Measurements from ENCODE around the gene MAGED1. TPM values are rescaled to one million over a fixed set of nuclear protein-coding genes. Genes with fewer than 3 reads are reported as not detected.

The MAGED1 gene
- total RNA-seq, 1 experiment from 2014 or later: 128 TPM

DNA sequence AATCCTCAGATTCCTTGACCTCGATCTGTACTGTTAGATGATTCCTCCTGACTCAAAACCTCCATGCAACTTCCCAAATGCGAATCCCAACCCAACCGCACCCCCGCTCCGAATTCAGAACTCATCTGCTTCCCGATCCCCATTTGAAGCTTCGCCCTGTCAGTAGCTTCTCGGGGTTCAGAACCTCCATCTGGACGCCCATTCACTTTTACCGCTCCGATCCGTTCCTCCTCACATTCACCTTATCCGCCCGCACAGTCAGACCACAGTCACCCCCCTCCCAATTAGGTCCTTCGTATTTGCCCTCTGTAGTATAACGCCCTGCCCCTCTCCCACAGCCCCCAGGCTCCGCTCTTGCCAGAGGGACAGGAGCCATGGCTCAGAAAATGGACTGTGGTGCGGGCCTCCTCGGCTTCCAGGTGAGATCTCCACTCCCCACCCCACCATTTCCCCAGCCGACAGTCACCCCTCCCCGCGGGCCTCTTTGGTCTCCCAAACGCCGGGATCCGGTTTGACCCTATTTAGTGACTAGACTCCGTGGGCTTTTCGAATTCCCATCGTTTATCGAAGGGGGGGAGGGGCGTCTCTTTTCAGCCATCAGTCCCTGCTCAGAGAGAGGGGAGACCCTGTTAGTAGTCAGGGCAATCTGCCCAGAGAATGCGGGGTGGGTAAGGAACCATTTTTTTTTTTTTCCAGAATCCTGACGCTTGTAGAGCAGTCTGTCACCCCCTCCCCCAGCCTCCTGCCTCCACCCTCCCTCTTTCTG, 691 bp downstream of the MAGED1 start:
- Histone ChIP-seq H4K20me1 (ENCODE audit: low read length) (no peaks in the 10 kb centered on the region), H3K9me3 (ENCODE audit: low read length) (no peaks in the 10 kb centered on the region), H3F3A (ENCODE audit: low read length, unreplicated experiment) (no peaks in the 10 kb centered on the region), H2AFZ (ENCODE audit: low read length) (peak overlapping the region; percentile 74), H3K27ac (ENCODE audit: low read length) (no peak overlapping the region), H3K9ac (ENCODE audit: low read length) (peak overlapping the region; percentile 89), H3K4me2 (ENCODE audit: low read length) (peak overlapping the region; percentile 90), H3K4me1 (ENCODE audit: insufficient read depth, low read length) (peaks cover 11% of the 10 kb centered on the region; the same call in 1 of the 2 replicates), H3K79me2 (ENCODE audit: low read length) (peaks cover 23% of the 10 kb centered on the region), H3K27me3 (ENCODE audit: low read length) (no peaks in the 10 kb centered on the region), H3K9me2 (replicated peaks; ENCODE audit: low read length) (no peaks in the 10 kb centered on the region), H3K4me3 (ENCODE audit: low read length) (peak overlapping the region; percentile 71), H3K36me3 (ENCODE audit: low read depth, low read length) (no peaks in the 10 kb centered on the region; the same call in 1 of the 2 replicates)
- intact Hi-C loops (cut with micrococcal nuclease): no loop called here
- POLR2A ChIA-PET (ENCODE audit: unreplicated experiment): no interaction called here
- TF ChIP-seq EZH2 (IDR thresholded peaks at IDR 0.05; ENCODE audit: low read length, unreplicated experiment): no peak
- CTCF ChIA-PET: no interaction called here
- DNase-seq: peak; percentile 25
- BruUV-seq (replicated peaks): TSS peak; percentile 50
- ATAC-seq: peak; percentile 3; the same call in 1 of the 2 replicates

DNA sequence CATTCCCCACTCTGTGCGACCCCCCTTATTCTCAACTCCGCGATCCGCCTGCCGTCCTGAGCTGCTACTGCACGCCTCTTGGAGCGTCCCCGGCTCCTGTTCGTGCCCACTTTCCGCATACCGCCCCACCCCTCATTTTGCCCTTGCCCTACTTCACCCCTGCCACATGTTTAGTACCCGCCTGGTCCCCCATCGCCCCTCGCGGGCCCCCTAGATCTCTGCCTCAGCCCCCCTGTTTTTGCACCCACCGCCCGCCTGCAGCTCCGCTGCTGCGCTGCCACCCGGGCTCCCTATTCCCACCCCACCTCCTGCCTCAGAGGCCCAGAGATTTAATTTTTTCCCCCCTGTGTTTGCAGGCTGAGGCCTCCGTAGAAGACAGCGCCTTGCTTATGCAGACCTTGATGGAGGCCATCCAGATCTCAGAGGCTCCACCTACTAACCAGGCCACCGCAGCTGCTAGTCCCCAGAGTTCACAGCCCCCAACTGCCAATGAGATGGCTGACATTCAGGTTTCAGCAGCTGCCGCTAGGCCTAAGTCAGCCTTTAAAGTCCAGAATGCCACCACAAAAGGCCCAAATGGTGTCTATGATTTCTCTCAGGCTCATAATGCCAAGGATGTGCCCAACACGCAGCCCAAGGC, 1.4 kb downstream of the MAGED1 start:
- H3K4me1 ChIP-seq (ENCODE audit: insufficient read depth, low read length): peaks cover 11% of the 10 kb centered on the region; the same call in 1 of the 2 replicates
- TF ChIP-seq EZH2 (IDR thresholded peaks at IDR 0.05; ENCODE audit: low read length, unreplicated experiment) (no peak), EZH2phosphoT487 (IDR thresholded peaks at IDR 0.05; ENCODE audit: borderline replicate concordance, low read length) (no peak)
- TF ChIP-seq, protein P1, sequence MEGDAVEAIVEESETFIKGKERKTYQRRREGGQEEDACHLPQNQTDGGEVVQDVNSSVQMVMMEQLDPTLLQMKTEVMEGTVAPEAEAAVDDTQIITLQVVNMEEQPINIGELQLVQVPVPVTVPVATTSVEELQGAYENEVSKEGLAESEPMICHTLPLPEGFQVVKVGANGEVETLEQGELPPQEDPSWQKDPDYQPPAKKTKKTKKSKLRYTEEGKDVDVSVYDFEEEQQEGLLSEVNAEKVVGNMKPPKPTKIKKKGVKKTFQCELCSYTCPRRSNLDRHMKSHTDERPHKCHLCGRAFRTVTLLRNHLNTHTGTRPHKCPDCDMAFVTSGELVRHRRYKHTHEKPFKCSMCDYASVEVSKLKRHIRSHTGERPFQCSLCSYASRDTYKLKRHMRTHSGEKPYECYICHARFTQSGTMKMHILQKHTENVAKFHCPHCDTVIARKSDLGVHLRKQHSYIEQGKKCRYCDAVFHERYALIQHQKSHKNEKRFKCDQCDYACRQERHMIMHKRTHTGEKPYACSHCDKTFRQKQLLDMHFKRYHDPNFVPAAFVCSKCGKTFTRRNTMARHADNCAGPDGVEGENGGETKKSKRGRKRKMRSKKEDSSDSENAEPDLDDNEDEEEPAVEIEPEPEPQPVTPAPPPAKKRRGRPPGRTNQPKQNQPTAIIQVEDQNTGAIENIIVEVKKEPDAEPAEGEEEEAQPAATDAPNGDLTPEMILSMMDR (conservative IDR thresholded peaks at IDR 0.05; ENCODE audit: low read depth, low read length): no peak
- ChIA-PET POLR2A (ENCODE audit: unreplicated experiment) (no interaction called here), CTCF (no interaction called here)
- H3K9ac ChIP-seq (ENCODE audit: low read length): peak overlapping the region; percentile 89; the same call in 1 of the 2 replicates
- ATAC-seq (no peak), DNase-seq (no peak)
- no peaks in the 10 kb centered on the region; the same call in 1 of the 2 replicates for H3K36me3 ChIP-seq (ENCODE audit: low read depth, low read length)
- no peak overlapping the region for H3K27ac ChIP-seq (ENCODE audit: low read length)
- no peaks in the 10 kb centered on the region for H3K27me3 ChIP-seq (ENCODE audit: low read length)
- no peaks in the 10 kb centered on the region for H4K20me1 ChIP-seq (ENCODE audit: low read length)
- intact Hi-C loops (cut with micrococcal nuclease): no loop called here
- H3K9me2 ChIP-seq (replicated peaks; ENCODE audit: low read length): no peaks in the 10 kb centered on the region
- H2AFZ ChIP-seq (ENCODE audit: low read length): peak overlapping the region; percentile 74; the same call in 1 of the 2 replicates
- H3K4me2 ChIP-seq (ENCODE audit: low read length): peak overlapping the region; percentile 90
- peaks cover 23% of the 10 kb centered on the region for H3K79me2 ChIP-seq (ENCODE audit: low read length)
- H3K9me3 ChIP-seq (ENCODE audit: low read length): no peaks in the 10 kb centered on the region
- H3K4me3 ChIP-seq (ENCODE audit: low read length): peak overlapping the region; percentile 71
- no TSS peak for BruUV-seq (replicated peaks)
- no peaks in the 10 kb centered on the region for H3F3A ChIP-seq (ENCODE audit: low read length, unreplicated experiment)

- ATAC-seq: no peak
- H4K20me1 ChIP-seq (ENCODE audit: low read length): no peaks in the 10 kb centered on the region
- TF ChIP-seq EZH2phosphoT487 (IDR thresholded peaks at IDR 0.05; ENCODE audit: borderline replicate concordance, low read length) (no peak), EZH2 (IDR thresholded peaks at IDR 0.05; ENCODE audit: low read length, unreplicated experiment) (no peak)
- TF ChIP-seq, protein P1 (conservative IDR thresholded peaks at IDR 0.05; ENCODE audit: low read depth, low read length): no peak
- no peak overlapping the region for H3K4me3 ChIP-seq (ENCODE audit: low read length)
- H3K4me1 ChIP-seq (ENCODE audit: insufficient read depth, low read length): peaks cover 11% of the 10 kb centered on the region; the same call in 1 of the 2 replicates
- intact Hi-C loops (cut with micrococcal nuclease): no loop called here
- H3F3A ChIP-seq (ENCODE audit: low read length, unreplicated experiment): no peaks in the 10 kb centered on the region
- peaks cover 23% of the 10 kb centered on the region for H3K79me2 ChIP-seq (ENCODE audit: low read length)
- POLR2A ChIA-PET (ENCODE audit: unreplicated experiment): no interaction called here
- no peak overlapping the region for H3K27ac ChIP-seq (ENCODE audit: low read length)
- H3K27me3 ChIP-seq (ENCODE audit: low read length): no peaks in the 10 kb centered on the region
- no peak overlapping the region for H3K9ac ChIP-seq (ENCODE audit: low read length)
- no peaks in the 10 kb centered on the region; the same call in 1 of the 2 replicates for H3K36me3 ChIP-seq (ENCODE audit: low read depth, low read length)
- CTCF ChIA-PET: no interaction called here
- no peak for DNase-seq
- H3K9me3 ChIP-seq (ENCODE audit: low read length): no peaks in the 10 kb centered on the region
- H2AFZ ChIP-seq (ENCODE audit: low read length): no peak overlapping the region
- no peak overlapping the region for H3K4me2 ChIP-seq (ENCODE audit: low read length)
- no TSS peak for BruUV-seq (replicated peaks)
- H3K9me2 ChIP-seq (replicated peaks; ENCODE audit: low read length): no peaks in the 10 kb centered on the region
These were observed 3.2 kb downstream of the MAGED1 start for GRCh38 chrX:51896626-51897025.
